HG02678 (cell line): ENCODE results near the gene BRAF.
A peak's percentile ranks its signal among the peaks of the same experiment; 100 is the strongest.
"Not testable (repeated sequence)": the region's sequence is repeated elsewhere in the genome, so short reads cannot be mapped to it uniquely, and the experiment has no call there.

ENCODE experiments used
- ATAC-seq: cut with Tn5 transposase; IDR thresholded peaks from one replicate; pipeline ENCODE4 v1.9.1; 2021; ENCODE audit warnings: mild to moderate bottlenecking, moderate library complexity; ENCODE audit not compliant: unreplicated experiment

Gene BRAF

DNA sequence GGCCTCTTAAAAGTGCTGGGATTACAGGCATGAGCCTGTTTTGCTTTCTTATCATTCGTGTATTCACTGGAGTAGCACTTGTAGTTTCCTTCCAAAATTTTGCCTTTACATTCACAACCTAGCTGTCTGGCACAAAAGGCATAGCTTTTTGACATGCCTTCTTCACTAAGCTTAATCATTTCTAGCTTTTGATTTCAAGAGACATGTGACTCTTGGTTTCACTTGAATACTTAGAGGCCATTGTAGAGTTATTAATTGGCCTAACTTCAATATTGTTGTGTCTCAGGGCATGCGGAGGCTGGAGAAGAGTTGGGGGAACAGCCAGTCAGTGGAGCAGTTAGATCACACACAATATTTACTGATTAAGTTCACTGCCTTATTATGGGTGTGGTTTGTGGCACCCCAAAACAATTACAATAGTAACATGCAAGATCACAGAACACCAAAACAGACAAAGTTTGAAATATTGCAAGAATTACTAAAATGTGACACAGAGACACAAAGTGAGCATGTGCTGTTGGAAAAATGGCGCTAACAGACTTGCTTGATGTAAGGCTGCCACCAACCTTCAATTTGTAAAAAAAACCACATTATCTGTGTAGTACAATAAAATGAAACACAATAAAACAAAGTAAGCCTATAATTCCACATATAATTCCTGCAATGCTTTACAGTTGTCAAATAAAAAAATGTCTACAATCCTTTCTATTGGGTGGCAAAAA is 43.1 kb downstream of the BRAF start:
- peak; percentile 65 for ATAC-seq

DNA sequence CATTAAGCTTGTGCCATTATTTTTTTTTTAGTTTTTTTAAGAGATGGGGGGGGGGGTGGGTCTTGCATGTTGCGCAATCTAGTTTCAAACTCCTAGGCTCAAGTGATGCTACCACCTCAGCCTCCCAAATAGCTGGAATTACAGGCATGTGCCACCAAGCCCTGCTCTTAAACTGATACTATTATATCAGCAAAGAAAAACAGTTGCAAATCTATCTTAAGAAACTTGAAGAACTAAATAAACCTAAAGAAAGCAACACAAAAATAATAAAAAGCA is 47.5 kb downstream of the BRAF start:
- ATAC-seq, result no peak

DNA sequence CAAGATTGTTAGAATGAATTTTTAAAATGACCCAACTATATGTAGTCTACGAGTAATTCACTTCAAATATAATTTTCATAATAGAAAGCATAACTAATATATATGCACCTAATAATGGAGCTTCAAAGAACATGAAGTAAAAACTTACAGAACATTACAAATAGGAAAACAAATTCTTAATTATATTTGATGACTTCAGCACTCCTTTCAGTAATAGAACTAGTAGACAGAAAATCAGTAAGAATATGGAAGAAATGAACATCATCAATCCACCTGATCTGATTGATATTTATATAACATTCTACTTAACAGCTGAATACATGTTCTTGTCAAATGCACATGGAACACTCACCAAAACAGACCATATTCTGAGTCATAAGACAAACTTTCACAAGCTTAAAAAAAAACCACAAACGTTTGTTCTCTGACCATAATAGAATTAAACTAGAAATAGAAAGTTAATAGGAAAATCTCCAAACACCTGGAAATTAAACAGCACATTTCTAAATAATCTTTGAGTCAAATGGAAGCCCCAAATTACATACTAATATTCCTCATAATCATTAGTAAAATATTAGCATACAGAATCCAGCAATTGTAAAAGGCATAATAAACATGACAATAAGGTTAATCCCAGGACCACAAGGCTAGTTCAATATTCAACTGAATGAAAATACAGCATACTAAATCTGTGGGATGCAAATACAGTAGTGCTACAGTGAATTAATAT is 48.0 kb downstream of the BRAF start:
- ATAC-seq, result peak; percentile 83

DNA sequence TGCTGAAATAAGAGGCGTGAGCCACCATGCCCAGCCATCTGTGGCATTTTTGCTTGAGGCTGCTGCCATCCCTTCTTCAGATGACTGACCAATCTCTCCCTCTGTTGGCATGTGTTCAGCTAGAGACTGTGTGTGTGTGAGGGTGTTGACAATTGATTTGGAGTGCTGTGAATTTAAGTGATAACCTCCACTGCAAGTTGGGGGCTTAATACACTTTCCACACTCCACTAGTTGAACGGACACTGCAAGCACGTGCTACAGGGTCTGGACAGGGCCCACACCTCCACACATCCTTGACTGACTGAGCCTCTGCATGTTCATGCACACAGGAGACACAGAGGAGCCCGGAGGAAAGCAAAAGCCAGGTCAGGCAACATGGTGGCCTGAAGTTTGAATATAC is 51.3 kb downstream of the BRAF start:
- ATAC-seq, result no peak

DNA sequence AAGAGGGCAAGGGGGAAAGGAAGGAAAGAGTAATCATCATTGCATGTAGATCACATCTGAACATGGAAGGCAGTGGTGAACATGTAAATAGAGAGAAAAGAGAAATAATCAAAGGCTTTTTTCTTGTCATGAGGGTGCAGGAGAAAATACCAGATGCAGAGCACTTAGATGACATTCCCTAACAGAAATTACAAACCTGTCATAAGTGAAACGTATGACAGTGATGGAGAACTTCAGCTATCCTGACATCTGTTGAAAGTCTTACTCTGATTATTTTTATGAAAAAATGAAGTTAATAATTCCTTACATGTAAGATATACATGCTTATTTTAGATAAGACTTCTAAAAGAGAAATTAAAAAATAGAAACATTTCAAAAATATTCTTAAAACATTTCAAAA is 54.7 kb downstream of the BRAF start:
- ATAC-seq, result no peak

DNA sequence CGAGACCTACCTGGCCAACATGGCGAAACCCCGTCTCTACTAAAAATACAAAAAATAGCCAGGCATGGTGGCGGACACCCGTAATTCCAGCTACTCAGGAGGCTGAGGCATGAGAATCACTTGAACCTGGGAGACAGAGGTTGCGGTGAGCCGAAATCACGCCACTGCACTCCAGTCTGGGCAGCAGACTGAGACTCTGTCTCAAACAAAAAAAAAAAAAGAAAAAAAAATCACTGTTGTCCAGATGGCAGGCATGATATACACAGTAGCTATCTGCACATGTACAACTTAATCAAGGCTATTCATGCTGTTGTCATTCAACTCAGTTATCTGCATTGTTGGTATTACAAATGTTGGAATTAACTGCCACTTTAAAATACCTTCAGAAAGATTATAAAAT is 55.3 kb downstream of the BRAF start:
- no peak for ATAC-seq

DNA sequence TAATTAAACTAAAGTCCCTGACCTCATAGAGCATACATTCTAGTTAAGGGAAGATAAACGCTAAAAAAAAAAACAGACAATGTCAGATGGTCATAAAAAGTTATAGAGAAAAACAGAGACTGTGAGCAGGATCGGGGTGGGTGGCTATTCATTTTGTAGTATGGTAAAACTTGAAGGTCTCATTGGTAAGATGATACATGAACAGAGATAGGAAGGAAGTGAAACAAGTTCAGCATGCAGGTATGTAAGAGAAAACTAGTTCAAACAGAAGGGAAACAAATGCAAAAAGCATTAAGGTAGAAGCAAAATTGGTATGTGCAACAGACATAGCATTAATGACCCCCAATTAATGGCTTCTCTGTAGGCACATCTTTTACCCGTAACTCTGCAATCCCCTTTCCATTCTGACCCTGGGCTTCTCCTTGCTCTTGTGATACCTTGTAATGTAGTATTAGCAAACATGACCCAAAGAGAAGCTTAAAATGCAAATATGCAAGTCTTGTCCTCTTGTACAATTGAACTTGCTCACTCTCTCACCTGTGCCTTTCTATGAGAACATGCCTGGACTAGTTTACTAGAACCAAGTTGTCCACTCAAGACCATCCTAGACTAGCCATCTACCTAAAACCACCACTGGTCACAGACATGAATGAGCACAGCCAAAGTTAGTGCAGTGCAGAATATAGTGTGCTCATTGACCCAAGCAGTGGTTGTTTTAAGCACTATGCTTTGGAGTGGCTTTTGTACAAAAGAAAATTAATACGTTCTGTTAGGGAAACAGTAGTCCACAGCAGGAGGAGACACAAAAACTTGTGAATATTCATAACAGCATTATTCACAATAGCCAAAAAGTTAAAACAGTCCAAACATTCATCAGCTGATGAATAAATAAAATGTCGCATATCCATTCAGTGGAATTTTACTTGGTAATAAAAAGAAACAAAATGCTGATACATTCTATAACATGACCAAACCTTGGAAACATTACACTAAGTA is 57.0 kb downstream of the BRAF start:
- peak; percentile 64 for ATAC-seq

DNA sequence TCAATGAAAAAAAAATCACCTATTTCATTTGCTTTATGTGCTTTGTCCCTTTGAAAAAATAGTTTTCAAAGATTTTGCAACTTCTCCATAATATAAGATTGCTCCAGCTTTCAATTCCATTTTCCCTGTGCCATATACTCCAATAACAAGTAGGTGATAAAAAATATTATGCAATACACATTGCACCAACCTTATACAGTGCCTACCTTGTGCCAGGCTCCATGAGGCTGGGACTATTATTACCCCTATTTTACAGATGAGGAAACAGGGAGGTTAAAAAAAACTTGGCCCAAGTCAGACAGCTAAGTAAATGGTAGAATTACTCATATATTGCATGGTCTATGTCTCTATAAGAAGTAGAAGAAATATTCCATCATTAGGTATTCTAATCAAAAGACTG is 57.8 kb downstream of the BRAF start:
- no peak for ATAC-seq

DNA sequence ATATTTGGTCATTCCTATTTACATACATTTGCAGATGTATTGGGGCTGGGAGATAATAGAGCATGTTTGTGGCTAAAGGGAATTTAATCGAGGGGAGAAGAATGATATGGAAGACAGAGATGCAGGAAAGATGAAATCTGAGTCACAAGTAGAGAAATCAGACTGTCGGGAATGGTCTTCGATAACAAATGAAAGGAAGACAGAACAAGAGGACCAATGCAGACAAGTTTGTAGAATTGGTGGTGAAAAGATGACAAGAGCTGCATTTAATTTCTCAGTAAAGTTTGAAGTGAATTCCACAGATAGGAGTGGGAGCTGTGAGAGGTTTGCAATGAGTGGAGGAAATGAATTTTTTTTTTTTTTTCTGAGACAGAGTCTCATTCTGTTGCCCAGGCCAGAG is 60.0 kb downstream of the BRAF start:
- ATAC-seq, result no peak

DNA sequence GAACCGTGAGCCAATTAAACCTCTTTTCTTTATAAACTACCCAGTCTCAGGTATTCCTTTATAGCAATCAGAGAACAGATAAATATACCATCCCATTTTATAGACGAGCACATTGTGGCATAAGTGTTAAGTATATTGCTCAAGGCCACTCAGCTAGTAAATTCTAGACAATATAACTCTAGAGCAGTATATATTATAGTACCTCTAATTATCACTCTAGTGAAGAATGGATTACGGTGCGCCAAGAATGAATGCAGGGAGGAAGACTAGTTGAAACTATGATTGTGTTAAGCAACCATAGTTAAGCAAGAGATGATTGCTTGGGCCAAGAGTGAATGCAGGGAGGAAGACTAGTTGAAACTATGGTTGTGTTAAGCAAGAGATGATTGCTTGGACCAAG is 60.9 kb downstream of the BRAF start:
- ATAC-seq, result no peak

DNA sequence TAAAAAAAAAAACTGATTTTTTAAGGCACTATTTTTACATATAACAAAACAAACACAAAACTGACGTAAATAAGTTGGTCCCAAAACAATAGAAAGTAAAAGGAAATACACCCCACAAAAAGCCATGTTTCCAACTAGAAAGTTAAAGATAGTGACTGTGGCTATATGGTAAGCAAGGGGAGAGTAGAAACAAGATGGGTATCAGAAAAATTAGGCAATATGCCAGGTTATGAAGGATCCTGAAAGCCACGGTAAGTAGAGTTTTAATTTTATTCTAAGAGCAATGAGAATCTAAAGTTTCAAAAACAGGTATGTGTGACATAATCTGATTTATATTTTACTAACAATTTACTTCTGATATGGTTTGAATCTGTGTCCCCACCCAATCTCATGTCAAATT is 61.5 kb downstream of the BRAF start:
- ATAC-seq, result no peak

DNA sequence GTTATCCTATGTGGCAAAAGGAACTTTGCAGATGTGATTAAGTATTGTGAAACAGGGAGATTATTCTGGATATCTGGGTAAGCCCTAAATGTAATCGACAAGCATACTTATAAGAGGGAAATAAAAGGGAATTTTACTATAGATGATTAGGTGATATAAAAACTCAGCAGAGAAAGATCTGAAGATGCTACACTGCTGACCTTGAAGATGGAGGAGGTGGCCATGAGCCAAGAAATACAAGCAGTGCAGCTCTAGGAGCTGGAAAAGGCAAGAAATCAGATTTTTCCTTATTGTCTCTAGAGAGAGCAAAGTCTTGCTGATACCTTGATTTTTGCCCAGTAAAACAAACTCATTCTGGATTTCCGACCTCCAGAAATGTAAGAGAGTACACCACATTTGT is 67.7 kb downstream of the BRAF start:
- no peak for ATAC-seq

DNA sequence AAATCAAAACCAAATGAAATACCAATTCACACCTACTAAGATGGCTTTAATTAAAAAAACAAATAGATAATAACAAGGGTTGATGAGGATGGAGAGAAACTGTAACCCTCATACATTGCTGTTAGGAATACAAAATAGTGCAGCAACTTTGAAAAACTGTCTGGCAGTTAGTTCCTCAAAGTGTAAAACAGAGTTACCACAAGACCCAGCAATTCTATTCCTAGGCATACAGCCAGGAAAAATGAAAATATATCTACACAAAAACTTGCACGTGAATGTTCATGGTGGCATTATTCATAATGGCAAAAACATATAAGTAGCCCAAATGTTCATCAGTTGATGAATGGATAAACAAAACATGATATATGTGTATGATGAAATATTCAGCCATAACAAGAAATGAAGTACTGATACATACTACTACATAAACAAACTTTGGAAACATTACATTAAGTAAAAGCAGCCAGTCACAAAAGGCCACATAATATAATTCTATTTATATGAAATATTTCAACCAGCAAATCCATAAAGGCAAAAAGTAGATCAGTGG is 83.5 kb downstream of the BRAF start:
- no peak for ATAC-seq

DNA sequence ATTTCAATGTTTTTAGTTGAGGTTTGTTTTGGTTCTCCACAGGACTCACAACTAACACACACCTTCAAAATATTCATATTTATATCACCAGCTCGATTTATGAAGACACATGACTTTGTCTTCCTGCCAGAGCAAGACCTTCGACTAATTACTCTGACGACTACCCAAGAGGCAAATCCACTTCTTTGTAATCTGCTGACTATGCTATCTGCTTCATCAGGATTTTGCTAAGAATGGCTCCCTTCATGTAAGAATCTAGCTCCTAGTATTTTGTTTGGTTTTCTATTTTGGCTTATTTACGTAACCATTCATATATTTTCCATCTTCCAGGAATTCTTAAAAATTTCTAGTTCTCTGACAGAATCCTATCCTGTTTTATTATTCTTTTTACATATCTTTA is 93.0 kb downstream of the BRAF start:
- no peak for ATAC-seq

DNA sequence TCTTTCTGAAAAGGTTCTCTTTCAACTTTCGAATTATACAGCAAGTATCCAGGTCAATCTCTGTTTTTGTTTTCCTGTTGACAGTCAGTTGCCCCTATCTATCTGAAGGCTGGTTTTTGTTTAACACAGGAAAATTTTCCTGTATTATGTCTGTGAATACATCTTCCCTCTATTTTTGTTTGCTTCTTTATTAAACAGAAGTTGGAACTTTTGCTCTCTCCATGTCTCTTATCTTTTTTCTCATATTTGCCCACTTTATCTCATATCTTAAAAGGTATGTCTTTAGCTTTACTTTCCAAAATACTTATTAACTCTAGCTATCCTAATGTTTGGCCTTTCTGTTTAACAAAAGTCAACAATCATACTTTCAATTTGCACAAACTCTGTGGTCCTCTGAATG is 95.0 kb downstream of the BRAF start:
- no peak for ATAC-seq

DNA sequence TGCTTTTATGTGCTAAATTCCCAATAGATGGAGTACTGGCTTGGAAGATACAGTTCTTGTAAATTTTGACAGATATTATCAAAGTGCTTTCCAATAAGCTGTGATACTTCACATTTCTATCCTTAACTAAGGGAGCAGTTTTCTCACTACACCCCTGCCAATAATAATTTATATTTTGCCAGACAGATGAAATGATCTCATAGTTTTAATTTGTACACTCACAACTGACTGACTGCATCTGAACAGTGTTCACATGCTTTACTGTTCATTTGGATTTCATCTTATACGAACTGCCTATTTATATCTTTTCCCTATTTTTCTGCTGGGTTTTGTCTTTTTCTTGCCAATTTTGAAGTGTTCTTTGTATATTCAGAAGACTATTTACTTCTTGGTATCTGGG is 96.0 kb downstream of the BRAF start:
- no peak for ATAC-seq

DNA sequence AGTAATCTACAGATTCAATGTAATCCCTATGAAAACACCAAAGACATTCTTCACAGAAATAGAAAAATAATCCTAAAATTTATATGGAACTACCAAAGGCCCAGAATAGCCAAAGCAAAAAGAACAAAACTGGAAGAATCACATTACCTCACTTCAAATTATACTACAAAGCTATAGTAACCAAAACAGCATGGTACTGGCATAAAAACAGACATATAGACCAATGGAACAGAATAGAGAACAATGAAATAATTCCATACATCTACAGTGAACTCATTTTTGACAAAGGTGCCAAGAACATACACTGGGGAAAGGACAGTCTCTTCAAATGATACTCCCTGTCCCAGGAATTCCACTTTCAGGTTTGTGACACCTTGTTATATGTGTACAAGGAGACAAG is 107.3 kb downstream of the BRAF start:
- ATAC-seq, result not testable (repeated sequence)

DNA sequence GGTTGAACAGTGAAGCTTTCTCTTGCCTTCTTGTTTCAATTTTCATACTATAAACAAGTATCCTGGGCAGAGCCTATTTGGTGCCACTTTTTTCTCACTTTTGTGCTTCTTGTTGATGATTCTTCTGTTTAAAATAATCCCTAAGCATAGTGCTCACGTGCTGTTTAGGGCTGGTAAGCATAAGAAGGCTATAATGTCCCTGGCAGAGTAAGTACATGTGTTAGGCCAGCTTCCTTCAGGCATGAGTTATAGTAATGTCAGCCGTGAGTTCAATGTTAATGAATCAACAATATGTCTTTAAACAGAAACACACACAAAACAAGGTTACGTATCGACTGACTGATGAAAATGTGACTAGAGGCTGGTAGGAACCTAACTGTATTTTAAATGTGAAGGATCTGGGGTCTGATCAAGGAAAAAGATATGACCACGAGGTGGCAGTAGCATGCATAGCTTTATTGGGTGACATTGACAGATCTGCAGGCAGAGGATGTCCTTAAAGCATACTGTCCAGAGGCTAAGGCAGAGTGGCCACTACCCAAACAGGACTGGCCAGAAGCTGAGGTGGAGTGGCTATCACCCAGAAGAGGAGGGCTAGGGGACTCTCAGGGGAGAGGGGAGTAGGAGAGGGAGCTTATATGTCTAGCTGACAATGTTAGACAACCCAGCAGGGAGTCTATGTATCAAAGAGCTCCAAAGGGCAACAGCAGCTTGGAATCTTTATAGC is 113.7 kb downstream of the BRAF start:
- peak; percentile 85 for ATAC-seq

DNA sequence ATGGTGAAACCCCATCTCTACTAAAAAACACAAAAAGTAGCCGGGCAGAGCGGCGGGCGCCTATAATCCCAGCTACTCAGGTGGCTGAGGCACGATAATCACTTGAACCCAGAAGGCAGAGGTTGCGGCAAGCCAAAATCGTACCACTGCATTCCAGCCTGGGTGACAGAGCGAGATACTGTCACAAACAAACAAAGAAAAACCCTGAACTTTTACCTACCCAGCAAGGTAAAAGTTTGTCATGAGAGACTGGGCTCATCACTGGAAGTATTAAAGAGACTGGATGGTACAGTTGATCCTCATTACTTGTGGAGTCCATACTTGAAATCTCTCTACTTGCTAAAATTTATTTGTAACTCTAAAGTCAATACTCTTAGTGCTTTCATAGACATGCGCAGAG is 114.3 kb downstream of the BRAF start:
- no peak for ATAC-seq

DNA sequence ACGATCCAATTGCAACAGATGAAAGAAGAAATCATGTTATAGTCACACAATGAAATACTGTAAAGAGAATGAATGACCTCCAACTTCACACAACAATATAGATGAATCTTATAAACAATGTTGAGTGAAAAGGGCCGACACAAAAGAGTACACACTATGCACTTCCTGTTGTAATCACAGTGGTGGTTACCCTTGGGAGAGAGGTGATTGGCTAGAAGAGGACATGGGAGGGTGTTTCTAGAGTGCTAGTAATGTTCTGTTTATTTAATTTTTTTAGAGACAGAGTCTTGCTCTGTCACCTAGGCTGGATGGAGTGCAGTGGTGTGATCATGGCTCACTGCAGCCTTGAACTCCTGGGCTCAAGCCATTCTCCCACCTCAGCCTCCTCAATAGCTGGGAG is 145.8 kb downstream of the BRAF start:
- no peak for ATAC-seq

DNA sequence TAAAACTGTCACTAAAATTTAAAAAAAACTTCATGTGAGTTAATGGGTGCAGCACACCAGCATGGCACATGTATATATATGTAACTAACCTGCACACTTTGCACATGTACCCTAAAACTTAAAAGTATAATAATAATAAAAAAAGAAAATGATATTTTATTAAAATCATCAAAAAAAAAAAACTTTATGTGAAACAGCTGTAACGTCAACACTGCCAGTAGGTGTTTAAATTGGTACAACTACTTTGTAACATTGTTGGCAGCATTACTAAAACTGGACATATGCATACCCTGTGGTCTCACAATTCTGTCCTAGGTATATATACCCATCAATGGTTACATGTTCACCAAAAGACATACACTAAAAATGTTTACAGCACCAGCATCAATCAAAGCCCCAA is 146.2 kb downstream of the BRAF start:
- no peak for ATAC-seq
